ENCODE data around the gene CLEC2L. TPM values are rescaled to one million over a fixed set of nuclear protein-coding genes. Genes with fewer than 3 reads are reported as not detected.

CLEC2L gene
- total RNA-seq = not detected

- H3K4me3 Mint-ChIP-seq = no peak within 1 kb of the TSS
- POLR2A ChIA-PET = no interaction called here
- peaks cover 3% of the 10 kb centered on the region for H3K4me1 Mint-ChIP-seq
- H3K36me3 Mint-ChIP-seq (ENCODE audit: low read depth) = no peaks in the 10 kb centered on the region
- no peaks in the 10 kb centered on the region for H3K9me3 Mint-ChIP-seq
- no peak for DNase-seq
- H3K27ac Mint-ChIP-seq = no peak within 1 kb of the TSS
- CTCF ChIA-PET = no interaction called here
- H3K27me3 Mint-ChIP-seq = peaks cover 39% of the 10 kb centered on the region
Observed at GRCh38 chr7:139523199-139523941, at the start of gene CLEC2L. Gene CLEC2L, plus strand, starts transcription at chr7:139523685. Its CDS starts 243 bp downstream, at chr7:139523928.

GRCh38 chr7:139476139-139476538, 47.3 kb upstream of the CLEC2L start:
- Mint-ChIP-seq H3K36me3 (ENCODE audit: low read depth) (no peaks in the 10 kb centered on the region), H3K27ac (no peak overlapping the region), H3K4me1 (no peaks in the 10 kb centered on the region), H3K4me3 (no peak overlapping the region), H3K27me3 (peaks cover 9% of the 10 kb centered on the region), H3K9me3 (no peaks in the 10 kb centered on the region)
- DNase-seq = no peak
- ChIA-PET CTCF (interaction anchor here (1.2 kb wide), 1 partner anchor 25 kb away, joined by 4 read pairs; no protein-coding TSS in a partner anchor), POLR2A (no interaction called here)

- CTCF ChIA-PET = no interaction called here
- Mint-ChIP-seq H3K4me3 (no peak overlapping the region), H3K27ac (no peak overlapping the region), H3K4me1 (no peaks in the 10 kb centered on the region), H3K36me3 (ENCODE audit: low read depth) (no peaks in the 10 kb centered on the region), H3K9me3 (no peaks in the 10 kb centered on the region), H3K27me3 (peaks cover 16% of the 10 kb centered on the region)
- POLR2A ChIA-PET = no interaction called here
- DNase-seq = no peak
Observed at GRCh38 chr7:139476891-139477290, 46.6 kb upstream of the CLEC2L start.

DNA sequence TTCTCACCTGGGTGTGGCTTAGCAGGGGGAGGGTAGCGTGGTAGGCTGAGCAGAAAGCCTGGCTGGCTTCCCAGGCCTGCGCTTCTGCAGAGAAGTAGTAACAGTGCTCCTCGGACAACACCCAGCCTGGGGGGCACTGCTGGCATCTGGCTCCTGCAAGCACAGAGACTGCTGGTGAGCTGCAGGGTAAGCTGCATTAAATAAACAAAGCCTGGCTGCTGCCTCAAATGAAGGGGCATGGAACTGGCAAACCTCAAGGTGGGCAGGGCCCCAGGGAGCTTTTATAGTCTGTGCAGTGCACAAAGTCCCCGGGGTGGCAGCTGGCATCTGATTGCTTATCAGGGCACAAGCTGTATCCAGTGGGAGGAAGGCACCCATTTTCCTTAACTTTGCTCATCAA, 43.9 kb upstream of the CLEC2L start:
- H3K36me3 Mint-ChIP-seq (ENCODE audit: low read depth) = no peaks in the 10 kb centered on the region
- DNase-seq = no peak
- ChIA-PET POLR2A (no interaction called here), CTCF (interaction anchor here (0.6 to 1.0 kb wide), 2 partner anchors 19 to 45 kb away, joined by 3 read pairs; no protein-coding TSS in a partner anchor)
- no peaks in the 10 kb centered on the region for H3K9me3 Mint-ChIP-seq
- peaks cover 30% of the 10 kb centered on the region for H3K27me3 Mint-ChIP-seq
- no peak overlapping the region for H3K4me3 Mint-ChIP-seq
- H3K27ac Mint-ChIP-seq = no peak overlapping the region
- H3K4me1 Mint-ChIP-seq = peaks cover 8% of the 10 kb centered on the region

- Mint-ChIP-seq H3K9me3 (no peaks in the 10 kb centered on the region), H3K4me1 (peaks cover 8% of the 10 kb centered on the region), H3K36me3 (ENCODE audit: low read depth) (no peaks in the 10 kb centered on the region), H3K4me3 (no peak overlapping the region), H3K27ac (no peak overlapping the region), H3K27me3 (peaks cover 44% of the 10 kb centered on the region)
- ChIA-PET CTCF (interaction anchor here (2.8 kb wide), 1 partner anchor 18 kb away, joined by 12 read pairs; no protein-coding TSS in a partner anchor), POLR2A (no interaction called here)
- no peak for DNase-seq
Observed at GRCh38 chr7:139481364-139481763, 42.1 kb upstream of the CLEC2L start.

DNA sequence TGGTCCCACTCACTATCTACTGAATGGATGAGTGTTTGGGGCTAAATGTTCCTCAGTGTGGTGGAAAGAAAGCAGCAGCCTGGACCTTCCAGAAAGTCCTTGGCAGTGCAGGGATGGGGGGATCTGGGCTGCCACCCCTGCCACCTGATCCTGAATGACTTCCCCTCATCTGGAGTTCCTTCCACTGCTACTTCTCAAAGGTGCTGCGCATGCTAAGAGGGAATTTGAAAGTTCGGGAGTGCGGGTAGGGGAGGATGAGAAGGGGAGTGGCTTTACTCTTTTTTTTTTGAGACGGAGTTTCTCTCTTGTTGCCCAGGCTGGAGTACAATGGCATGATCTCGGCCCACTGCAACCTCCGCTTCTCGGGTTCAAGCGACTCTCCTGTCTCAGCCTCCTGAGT, 41.4 kb upstream of the CLEC2L start:
- H3K36me3 Mint-ChIP-seq (ENCODE audit: low read depth) = no peaks in the 10 kb centered on the region
- no peak overlapping the region for H3K27ac Mint-ChIP-seq
- no peaks in the 10 kb centered on the region for H3K9me3 Mint-ChIP-seq
- H3K27me3 Mint-ChIP-seq = peaks cover 49% of the 10 kb centered on the region
- ChIA-PET CTCF (interaction anchor here (1.7 to 2.8 kb wide), 2 partner anchors 17 to 47 kb away, joined by 4 to 12 read pairs; no protein-coding TSS in a partner anchor), POLR2A (no interaction called here)
- no peak overlapping the region for H3K4me3 Mint-ChIP-seq
- DNase-seq = no peak
- peaks cover 8% of the 10 kb centered on the region for H3K4me1 Mint-ChIP-seq

GRCh38 chr7:139482662-139483466, 40.6 kb upstream of the CLEC2L start:
- Mint-ChIP-seq H3K4me1 (peaks cover 8% of the 10 kb centered on the region), H3K36me3 (ENCODE audit: low read depth) (no peaks in the 10 kb centered on the region), H3K4me3 (peak overlapping the region; percentile 32), H3K9me3 (no peaks in the 10 kb centered on the region), H3K27ac (no peak overlapping the region), H3K27me3 (peaks cover 52% of the 10 kb centered on the region)
- ChIA-PET CTCF (interaction anchor here (0.7 to 2.8 kb wide), 4 partner anchors 11 to 48 kb away, joined by 3 to 12 read pairs (median 4); no protein-coding TSS in a partner anchor), POLR2A (interaction anchor here (1.2 kb wide), 1 partner anchor 16 kb away, joined by 4 read pairs; no protein-coding TSS in a partner anchor)
- DNase-seq = peak; percentile 18

GRCh38 chr7:139487366-139488080, 36.0 kb upstream of the CLEC2L start:
- Mint-ChIP-seq H3K27ac (no peak overlapping the region), H3K4me3 (no peak overlapping the region), H3K27me3 (peaks cover 40% of the 10 kb centered on the region), H3K36me3 (ENCODE audit: low read depth) (no peaks in the 10 kb centered on the region), H3K4me1 (peaks cover 4% of the 10 kb centered on the region), H3K9me3 (no peaks in the 10 kb centered on the region)
- DNase-seq = no peak
- ChIA-PET POLR2A (interaction anchor here (1.0 kb wide), 1 partner anchor 1186 kb away, joined by 3 read pairs; no protein-coding TSS in a partner anchor), CTCF (no interaction called here)

DNA sequence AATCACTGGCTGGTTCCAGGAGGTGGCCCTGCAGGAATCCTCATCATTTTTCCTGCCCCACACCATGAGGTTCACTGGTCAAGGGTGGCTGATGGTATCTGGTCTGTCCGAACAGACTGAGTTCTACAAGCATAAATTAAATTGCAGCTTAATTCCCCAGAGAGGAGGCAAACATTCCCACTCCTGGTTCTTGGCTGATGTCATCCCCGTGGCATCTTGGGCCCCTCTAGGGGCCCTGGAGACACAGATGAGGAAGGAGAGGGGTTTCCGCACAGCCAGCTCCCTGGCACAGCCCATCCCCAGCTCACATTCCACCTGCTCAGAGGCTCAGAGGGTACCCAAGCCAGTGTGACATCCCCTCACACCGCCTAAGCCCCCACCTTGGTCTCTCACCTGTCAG, 34.7 kb upstream of the CLEC2L start:
- Mint-ChIP-seq H3K27ac (no peak overlapping the region), H3K36me3 (ENCODE audit: low read depth) (no peaks in the 10 kb centered on the region), H3K9me3 (peaks cover 4% of the 10 kb centered on the region), H3K4me1 (peaks cover 2% of the 10 kb centered on the region), H3K4me3 (no peak overlapping the region), H3K27me3 (peaks cover 39% of the 10 kb centered on the region)
- CTCF ChIA-PET = no interaction called here
- POLR2A ChIA-PET = no interaction called here
- no peak for DNase-seq

- H3K4me1 Mint-ChIP-seq = peaks cover 9% of the 10 kb centered on the region
- H3K9me3 Mint-ChIP-seq = peaks cover 4% of the 10 kb centered on the region
- H3K4me3 Mint-ChIP-seq = no peak overlapping the region
- CTCF ChIA-PET = interaction anchor here (0.7 to 1.5 kb wide), 2 partner anchors 10 to 17 kb away, joined by 3 to 4 read pairs; no protein-coding TSS in a partner anchor
- POLR2A ChIA-PET = no interaction called here
- no peak overlapping the region for H3K27ac Mint-ChIP-seq
- no peak for DNase-seq
- H3K36me3 Mint-ChIP-seq (ENCODE audit: low read depth) = no peaks in the 10 kb centered on the region
- H3K27me3 Mint-ChIP-seq = peaks cover 32% of the 10 kb centered on the region
Observed at GRCh38 chr7:139490130-139490529, 33.4 kb upstream of the CLEC2L start.

- peaks cover 15% of the 10 kb centered on the region for H3K27me3 Mint-ChIP-seq
- CTCF ChIA-PET = interaction anchor here (1.4 kb wide), 1 partner anchor 57 kb away, joined by 3 read pairs; no protein-coding TSS in a partner anchor
- no peak overlapping the region for H3K27ac Mint-ChIP-seq
- no peaks in the 10 kb centered on the region for H3K36me3 Mint-ChIP-seq (ENCODE audit: low read depth)
- POLR2A ChIA-PET = no interaction called here
- peaks cover 4% of the 10 kb centered on the region for H3K9me3 Mint-ChIP-seq
- no peak for DNase-seq
- H3K4me3 Mint-ChIP-seq = no peak overlapping the region
- H3K4me1 Mint-ChIP-seq = peaks cover 22% of the 10 kb centered on the region
Observed at GRCh38 chr7:139492293-139492692, 31.2 kb upstream of the CLEC2L start.

GRCh38 chr7:139494835-139495579, 28.5 kb upstream of the CLEC2L start:
- peaks cover 13% of the 10 kb centered on the region for H3K27me3 Mint-ChIP-seq
- H3K36me3 Mint-ChIP-seq (ENCODE audit: low read depth) = no peaks in the 10 kb centered on the region
- H3K27ac Mint-ChIP-seq = no peak overlapping the region
- no peak overlapping the region for H3K4me3 Mint-ChIP-seq
- peaks cover 4% of the 10 kb centered on the region for H3K9me3 Mint-ChIP-seq
- CTCF ChIA-PET = interaction anchor here (1.0 to 1.5 kb wide), 2 partner anchors 15 to 126 kb away, joined by 3 to 5 read pairs; no protein-coding TSS in a partner anchor
- DNase-seq = peak; percentile 31
- POLR2A ChIA-PET = interaction anchor here (0.6 kb wide), 1 partner anchor 755 kb away, joined by 3 read pairs; no protein-coding TSS in a partner anchor
- H3K4me1 Mint-ChIP-seq = peaks cover 26% of the 10 kb centered on the region

Data from activated CD4-positive, alpha-beta memory T cell treated with anti-CD3 and anti-CD28 coated beads, Interleukin-2, amount 10 ng/mL, durations not matched to agents 7 days and 5 days (primary cell).